HL-60/S4 treated with retinoic acid at 250 ng/mL for 4 days and 3 days (cell line): ENCODE data around the gene DNAH10.

Experiments
- in situ Hi-C: fragments of 300-500 bp; cut with MboI; formaldehyde crosslinking; loops from 2 replicates; pipeline ENCODE4 v1.7.0; 2022; ENCODE audit warnings: low sequenced_read_pairs

The DNAH10 gene

DNA sequence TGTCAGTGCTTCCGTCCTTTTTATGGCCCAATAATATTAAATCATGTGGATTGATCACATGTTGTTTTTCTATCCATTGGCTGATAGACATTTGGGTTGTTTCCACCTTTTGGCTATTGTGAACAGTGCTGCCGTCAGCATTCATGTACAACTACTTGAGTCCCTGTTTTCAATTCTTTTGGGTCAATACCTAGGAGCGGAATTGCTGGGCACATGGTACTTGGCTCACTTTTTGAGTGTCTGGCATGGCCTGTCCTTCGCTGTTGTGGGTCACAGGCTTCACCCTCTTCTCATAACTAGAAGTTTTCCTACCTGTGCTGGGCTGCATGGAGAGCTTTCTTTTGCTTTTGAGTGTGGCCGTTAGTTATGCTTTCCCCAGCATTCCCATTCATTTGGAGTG is 72.7 kb downstream of the DNAH10 start:
- in situ Hi-C loops, result no loop called here

DNA sequence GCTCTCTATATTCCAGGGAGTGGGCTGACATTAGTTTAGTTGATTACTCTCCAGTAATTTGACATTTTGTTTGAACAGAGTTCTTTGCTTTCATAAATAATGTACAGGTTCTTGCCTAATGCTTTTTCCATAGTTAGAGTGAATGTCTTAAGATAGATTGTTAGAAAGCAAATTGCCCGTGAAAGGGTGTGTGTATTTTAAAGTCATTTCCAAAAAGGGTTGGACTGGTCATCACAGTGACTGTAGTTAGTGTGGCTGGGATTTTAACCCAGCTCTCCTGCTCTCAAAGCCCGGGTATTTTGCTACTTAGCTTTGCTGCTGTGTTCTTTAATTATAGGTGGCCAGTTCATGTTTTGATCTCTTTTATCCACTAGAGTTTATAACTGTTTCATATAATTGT is 74.2 kb downstream of the DNAH10 start:
- in situ Hi-C loops, result no loop called here

DNA sequence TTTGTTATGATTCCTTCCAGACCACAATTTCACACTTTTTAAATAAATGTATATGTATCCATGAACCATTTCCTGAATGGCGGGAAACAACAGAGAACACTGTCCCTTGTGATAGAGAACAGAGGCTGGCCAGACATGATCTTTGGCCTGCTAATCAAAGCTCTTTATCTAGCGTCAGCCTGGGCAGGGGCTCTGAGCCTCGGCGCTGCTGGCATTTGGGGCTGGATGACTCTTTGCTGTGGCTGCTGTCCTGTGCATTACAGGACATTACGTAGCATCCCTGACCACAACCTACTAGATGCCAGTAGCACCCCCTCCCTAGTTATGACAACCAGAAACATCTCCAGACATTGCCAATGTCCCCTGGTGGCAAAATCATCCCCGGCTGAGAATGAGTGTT is 77.7 kb downstream of the DNAH10 start:
- in situ Hi-C loops, result no loop called here

DNA sequence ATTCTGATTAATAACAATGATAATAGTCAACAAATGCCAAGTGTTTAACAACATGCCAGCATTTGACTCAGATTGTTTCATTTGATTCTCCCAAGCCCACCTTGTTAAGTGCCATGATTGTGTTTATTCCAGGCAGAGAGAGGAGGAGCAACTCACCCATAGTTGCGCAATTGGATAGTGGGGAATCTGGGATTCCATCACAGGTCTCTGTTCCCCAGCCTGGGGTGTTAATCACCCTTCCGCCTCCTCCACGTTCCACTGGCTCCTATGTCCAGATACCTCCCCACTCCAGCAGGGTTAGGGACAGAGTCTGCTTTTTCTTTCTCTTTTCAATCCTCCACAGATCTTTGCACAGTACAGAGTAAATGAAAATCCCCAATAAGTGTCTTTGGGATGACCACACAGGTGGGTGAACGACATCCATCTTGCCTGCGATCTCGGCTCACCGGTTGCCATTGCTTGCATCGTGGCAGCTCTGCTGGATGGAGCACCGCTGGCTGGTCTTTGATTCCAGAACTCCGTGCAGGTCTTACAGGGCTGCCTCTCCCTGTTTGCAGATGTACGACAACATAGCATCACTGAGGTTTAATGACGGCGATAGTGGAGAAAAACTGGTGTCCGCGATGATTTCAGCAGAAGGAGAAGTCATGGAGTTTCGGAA is 78.8 kb downstream of the DNAH10 start:
- in situ Hi-C loops, result no loop called here

DNA sequence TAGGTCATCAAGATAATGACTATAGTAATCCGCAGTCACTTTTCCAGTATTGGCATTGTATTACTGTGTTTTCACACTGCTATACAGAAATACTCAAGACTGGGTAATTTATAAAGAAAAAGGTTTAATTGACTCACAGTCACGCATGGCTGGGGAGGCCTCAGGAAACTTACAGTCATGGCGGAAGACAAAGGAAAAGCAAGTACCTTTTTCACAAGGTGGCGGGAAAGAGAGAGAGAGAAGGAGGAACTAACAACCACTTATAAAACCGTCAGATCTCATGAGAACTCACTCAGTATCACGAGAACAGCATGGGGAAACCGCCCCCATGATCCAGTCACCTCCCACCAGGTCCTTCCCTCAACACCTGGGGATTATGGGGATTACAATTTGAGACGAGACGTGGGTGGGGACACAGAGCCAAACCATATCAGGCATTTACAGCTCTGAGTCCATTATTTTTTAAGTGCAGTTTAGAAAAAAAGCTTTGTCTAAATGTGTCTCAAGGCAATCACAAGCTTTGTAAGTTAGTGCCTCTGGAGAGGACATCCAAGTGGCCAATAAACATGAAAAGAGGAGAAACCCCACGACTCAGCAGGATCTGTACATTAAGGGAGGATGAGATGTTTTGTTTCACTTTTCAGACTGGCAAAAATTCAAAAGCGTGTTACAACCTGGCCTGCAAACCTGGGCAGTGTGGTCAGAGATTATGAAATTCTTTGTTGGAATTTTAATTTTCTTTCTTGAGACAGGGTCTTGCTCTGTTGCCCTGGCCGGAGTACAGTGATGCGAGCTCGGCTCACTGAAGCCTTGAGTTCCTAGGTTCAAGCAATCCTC is 82.0 kb downstream of the DNAH10 start:
- in situ Hi-C loops, result no loop called here

DNA sequence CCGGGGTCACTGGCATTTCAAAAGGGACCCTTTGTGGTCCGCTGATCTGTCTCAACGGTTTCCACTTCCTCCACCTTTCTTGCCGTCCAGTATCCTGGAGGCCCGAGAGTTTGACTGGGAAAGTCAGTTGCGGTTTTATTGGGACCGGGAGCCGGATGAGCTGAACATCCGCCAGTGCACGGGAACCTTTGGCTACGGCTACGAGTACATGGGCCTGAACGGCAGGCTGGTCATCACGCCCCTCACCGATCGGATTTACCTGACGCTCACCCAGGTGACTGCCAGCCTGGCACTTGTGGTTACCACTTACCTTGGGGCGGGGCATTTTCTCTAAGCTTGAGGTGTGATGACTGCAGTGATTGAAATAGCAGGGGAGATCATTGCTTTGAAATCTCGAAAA is 83.8 kb downstream of the DNAH10 start:
- in situ Hi-C loops, result no loop called here

DNA sequence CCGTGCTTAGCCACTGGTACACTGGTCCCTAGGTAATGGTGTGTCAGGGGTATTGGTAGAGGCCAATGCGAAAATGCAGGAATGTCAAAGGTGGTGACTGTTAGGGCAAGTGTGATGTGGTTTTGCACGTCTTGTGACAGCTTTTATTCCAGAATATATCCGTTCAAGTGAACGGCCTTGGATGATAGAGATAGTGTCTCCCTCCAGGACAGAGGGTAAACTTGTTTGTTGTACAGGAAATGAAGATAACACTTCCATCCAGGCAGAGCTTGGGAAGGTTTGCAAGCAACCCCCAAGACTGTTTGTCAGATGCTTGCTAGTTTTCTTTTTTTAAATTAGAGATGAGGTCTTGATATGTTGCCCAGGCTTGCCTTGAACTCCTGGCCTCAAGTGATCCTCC is 84.2 kb downstream of the DNAH10 start:
- in situ Hi-C loops, result no loop called here

DNA sequence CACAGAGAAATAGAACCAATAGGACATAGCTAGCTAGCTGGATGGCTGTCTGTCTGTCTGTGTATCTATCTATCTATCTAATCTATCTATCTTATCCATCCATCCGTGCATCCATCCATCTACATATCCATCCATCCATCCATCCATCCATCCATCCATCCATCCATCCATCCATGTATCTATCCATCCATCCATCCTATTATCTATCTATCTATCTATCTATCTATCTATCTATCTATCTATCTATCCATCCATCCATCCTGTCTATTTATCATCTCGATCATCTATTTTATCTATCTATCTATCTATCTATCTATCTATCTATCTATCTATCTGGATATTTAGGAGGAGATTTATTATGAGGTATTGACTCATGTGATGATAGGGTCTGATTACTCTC is 84.9 kb downstream of the DNAH10 start:
- in situ Hi-C loops, result no loop called here

DNA sequence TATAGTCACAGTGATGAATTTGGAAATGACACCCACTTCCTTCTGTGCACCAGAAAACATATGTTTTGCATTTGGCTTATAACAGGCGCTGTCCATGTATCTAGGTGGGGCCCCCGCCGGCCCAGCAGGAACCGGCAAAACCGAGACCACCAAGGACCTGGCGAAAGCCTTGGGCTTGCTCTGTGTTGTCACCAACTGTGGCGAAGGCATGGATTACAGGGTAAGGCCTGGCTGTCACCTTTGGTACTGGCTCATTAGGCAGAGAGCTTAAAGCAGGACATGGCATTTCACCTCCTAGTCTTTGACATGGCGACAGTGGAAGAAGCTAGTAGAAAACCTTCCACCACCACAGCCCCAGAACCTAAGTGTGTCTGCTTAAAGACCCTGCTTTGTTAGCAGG is 85.8 kb downstream of the DNAH10 start:
- in situ Hi-C loops, result no loop called here

DNA sequence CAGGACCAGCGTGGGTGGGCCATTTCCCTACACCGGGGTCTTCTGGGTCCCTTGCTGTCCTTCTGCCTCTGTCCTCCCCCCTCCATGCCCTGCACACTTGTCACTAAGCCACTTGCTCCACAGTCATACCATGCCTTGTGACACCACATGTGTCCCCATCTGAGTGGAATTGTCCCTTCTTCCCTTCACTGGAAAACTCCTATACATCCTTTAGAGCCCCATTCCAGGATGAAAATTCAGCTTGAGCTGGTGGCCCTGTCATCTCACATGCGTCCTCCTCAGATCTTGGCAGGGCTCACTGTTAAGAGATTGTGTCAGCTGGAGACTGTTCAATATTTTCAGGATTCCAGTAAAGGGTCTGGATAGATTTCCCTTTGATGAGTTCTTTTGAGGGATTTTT is 87.4 kb downstream of the DNAH10 start:
- in situ Hi-C loops, result no loop called here

DNA sequence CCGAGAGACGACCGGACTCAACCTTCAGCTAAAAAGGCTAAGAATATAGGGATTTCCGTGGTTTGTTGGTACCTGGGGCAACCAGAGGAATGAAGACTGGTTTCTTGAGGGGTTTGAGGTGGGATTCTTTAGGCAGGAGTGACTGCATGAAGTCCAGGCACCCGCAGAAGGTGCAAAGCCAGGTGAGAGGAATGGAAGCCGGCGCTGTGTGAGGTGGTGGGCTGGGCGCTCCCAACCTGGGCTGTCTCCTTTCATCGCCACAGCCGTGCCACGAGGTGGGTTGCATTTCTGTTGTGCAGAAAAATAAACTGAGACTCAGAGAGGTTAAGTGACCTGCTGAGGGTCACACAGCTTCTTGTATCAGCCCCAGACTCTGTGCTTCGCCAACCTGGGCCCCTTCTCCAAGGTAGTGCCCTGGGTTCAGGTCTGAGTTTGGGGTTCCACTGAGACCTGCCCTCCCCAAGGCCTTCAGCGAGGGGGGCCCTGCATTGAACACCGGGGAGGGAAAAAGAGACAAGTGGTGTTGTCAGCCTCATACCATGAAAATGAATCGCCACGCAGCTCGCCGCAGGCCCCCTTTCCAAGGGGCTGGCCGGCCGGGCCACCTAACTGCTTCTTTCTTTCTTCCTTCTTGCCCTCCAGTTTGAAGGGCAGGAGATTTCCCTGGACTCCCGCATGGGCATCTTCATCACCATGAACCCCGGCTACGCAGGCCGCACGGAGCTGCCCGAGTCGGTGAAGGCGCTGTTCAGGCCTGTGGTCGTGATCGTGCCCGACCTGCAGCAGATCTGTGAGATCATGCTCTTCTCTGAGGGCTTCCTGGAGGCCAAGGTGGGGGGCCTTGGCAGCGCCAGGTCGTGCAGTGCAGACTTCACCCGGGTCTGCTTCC is 88.4 kb downstream of the DNAH10 start:
- in situ Hi-C loops, result no loop called here

DNA sequence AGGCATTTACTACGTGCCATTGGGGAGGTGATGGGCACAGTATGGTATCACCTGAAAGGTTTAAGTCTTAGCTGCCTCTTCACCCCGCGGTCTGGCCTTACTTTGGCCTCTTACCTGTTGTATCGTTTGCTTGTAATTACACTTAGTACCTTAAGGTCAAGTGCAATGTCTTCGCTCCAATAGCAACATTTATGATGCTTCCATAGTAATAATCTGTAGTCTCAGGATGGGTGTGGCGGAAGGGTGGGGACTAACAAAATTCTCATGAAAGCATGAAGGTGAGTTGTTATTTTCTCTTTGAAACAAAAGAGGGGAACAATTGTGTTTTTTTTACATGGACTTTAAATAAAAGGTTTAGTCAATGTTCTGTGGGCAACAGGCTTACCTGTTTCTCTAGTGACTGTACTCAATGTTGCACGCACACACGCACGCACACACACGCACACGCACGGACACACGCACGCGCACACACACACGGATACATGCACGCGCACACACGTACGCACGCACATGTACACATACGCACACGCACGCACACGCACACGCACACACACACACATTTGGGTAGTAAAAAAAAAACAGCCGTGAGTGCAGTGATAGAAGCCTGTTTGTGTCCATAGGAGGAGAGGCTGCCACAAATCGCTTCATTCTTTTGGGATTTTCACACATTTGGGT is 91.4 kb downstream of the DNAH10 start:
- in situ Hi-C loops, result no loop called here

DNA sequence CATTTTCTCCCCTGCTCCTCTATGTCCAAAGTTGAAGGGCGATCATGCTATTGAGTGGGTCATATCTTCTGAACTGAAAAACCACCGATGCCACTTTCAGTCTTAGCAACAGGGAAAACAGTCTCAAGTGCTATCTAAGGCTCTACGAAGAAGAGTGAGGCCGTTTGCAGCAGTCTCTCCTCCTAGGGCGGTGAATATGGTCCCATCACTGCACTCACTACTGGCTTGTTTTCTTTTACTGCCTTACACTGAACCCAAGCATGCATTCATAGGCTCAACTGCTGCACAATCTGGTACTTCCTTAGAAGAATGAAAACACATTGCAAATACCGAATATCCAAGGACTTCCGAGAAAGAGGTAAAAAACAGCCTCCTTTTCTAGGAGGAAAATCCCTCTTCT is 92.1 kb downstream of the DNAH10 start:
- in situ Hi-C loops, result no loop called here

DNA sequence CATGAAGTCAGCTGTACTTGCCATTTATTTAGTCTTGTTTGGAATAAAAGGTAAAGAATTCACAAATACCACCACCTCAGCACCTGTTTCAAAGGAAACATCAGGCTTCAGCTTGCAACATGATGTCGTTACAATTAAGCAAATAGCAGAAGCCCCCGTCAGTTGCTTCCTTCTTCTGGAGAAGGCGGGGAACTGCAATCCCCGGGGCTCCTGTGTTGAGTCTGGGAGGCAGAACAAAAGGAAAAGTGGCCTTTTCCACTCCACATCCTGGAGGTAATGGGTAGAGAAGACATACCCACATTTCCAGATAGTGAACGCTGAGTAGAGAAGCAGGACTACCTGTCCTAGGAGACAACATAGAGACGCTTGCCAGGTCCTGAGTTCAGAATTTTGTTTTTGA is 92.8 kb downstream of the DNAH10 start:
- in situ Hi-C loops, result no loop called here

DNA sequence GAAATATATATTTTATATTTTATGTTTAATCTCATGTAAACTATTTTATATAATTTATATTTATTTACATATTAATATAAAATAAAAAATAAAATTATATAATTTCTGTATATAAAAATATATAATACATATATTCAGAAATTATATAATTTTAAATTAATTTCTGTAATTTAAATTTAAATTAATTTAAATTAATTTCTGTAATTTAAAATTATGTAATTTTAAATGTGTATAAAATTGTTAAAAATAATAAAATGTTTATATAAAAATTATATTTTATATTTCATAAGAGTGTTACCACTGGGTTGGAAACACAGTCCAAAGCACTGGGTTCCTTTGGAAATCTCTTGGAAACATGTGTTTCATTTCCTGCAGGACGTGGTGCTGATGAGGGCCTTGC is 94.6 kb downstream of the DNAH10 start:
- in situ Hi-C loops, result no loop called here

DNA sequence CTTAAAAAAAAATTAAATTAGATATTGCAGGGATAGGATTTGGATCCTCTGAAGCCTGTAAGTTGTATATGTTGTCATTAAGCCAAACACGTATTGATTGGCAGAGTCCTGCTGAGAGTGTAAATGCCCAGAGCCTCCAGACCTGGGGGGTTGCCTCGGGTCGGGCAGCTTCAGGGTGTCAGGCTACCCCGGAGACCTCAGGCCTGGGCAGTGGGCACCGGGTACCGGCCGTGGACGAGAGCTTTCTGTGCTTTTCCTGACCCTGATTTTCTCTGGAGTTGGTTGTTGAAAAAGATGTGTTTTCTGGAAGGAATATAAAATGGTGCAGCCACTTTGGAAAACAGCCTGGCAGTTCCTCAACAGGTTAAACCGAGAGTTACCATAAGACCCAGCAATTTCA is 96.1 kb downstream of the DNAH10 start:
- in situ Hi-C loops, result no loop called here

DNA sequence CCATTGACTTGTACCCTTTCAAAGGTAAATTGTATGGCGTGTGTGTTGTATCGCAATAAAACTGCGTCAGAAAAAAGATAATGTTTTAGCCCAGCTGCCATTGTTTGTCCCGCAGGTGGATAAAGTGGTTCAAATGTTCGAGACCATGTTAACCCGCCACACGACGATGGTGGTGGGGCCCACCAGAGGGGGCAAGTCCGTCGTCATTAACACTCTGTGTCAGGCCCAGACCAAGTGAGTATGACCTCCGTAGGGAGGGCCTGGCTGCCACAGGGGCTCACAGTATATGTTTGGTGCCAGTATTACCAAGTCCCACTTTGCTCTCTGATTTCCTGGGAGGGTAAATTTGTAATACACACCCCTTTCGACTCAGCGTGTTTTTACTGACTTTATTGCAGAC is 96.9 kb downstream of the DNAH10 start:
- in situ Hi-C loops, result no loop called here

DNA sequence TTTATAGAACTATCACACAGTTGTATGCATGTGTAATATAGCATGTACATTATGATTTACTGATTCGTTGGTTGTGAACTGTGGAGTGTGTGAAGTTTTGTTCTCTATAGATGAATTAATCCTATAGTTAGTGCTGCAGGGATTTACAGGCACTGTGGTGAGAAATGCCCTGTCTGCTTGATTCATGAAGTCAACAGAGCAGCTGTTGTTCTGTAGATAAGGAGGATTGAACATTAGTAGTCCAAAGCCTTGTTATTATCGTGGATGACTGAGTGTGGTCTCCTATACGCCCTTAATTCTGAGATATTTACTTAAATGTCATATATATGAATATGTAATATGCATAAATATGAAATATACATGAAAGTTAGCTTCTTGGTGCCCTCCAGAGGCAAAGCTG is 98.3 kb downstream of the DNAH10 start:
- in situ Hi-C loops, result no loop called here

DNA sequence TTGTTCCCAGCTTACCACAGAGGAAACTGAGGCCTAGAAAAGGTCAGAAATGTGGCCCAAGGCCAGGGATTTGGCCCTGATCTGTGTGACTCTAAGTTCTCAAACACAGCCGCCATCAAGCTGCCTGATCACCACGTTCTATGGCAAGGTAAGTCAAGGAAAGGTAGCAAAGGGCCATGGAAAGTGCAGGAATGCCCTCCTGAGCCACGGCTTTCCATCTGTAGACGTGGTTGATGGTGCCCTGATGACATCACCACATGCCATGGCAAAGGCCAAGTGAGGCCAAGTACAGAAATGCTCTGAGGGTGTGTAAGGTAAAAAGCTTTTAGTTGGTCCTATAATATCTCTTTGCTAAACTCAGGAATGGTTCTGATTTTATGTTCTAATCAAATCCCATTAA is 99.3 kb downstream of the DNAH10 start:
- in situ Hi-C loops, result no loop called here

DNA sequence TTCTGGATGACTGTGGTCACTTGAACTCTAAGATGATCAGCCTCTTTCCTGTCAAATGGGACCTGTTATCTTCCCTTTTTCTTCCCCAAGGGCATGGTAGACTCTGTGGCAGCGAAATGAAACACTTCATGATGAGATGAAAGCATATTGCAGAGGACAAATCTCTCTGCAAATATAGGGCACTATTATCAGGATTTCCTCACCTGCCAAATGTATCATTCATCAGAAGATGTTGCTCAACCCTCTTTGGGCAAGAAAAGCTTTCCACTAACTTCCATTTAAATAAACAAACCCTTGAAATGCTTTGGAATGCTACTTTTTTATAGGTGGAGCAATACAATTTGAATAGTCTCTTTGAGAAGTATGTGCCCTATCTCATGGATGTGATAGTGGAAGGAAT is 105.0 kb downstream of the DNAH10 start:
- in situ Hi-C loops, result no loop called here

DNA sequence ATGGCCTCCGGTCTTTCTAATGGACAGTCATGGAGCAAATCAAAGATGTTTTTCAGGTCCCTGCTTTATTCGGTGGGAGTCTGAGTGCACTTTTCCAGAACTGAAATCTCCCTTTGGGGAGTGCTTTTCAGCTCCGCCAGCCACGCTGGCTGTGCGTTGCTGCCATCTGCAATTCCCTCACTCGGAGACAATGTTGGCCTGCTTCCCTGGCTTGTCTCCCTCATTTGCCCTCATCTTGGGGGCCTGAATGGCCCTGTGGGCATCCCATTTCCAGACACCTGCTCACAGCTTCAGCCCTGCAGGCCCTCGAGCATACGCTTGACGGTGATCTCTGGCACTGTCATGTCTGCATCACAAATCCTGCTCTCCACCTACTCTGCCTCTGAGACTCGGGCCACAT is 106.7 kb downstream of the DNAH10 start:
- in situ Hi-C loops, result no loop called here
